Parathyroid adenoma (tissue), 2 donors: ENCODE results near the gene ADAMTSL1.
A peak's percentile ranks its signal among the peaks of the same experiment; 100 is the strongest.

Experiments used
- H2AFZ ChIP-seq: fragments of 300-600 bp; sonication (generic); one replicate; pipeline ENCODE4 v1.7.0; 2017; ENCODE audit warnings: antibody characterized with exemption, mild to moderate bottlenecking
- H3K27ac ChIP-seq: fragments of 300-600 bp; sonication (generic); one replicate; pipeline ENCODE4 v1.7.0; 2017
- H3K27me3 ChIP-seq: fragments of 300-600 bp; sonication (generic); one replicate; pipeline ENCODE4 v1.7.0; 2017; ENCODE audit warnings: low read length; ENCODE audit not compliant: control insufficient read depth, insufficient read depth
- H3K36me3 ChIP-seq: fragments of 300-600 bp; sonication (generic); one replicate; pipeline ENCODE4 v1.7.0; 2017; ENCODE audit warnings: low read length; ENCODE audit not compliant: control insufficient read depth, insufficient read depth
- H3K4me1 ChIP-seq: fragments of 300-600 bp; sonication (generic); one replicate; pipeline ENCODE4 v1.7.0; 2017; ENCODE audit warnings: control low read depth
- H3K4me2 ChIP-seq: fragments of 300-600 bp; sonication (generic); one replicate; pipeline ENCODE4 v1.7.0; 2017; ENCODE audit warnings: low read length
- H3K4me3 ChIP-seq: fragments of 300-600 bp; sonication (generic); one replicate; pipeline ENCODE4 v1.7.0; 2017; ENCODE audit warnings: low read depth, low read length
- H3K79me2 ChIP-seq: fragments of 300-600 bp; sonication (generic); one replicate; pipeline ENCODE4 v1.7.0; 2017; ENCODE audit warnings: control low read depth
- H3K9ac ChIP-seq: fragments of 300-600 bp; sonication (generic); one replicate; pipeline ENCODE4 v1.7.0; 2017; ENCODE audit warnings: mild to moderate bottlenecking
- H3K9me3 ChIP-seq: fragments of 300-600 bp; sonication (generic); one replicate; pipeline ENCODE4 v1.7.0; 2017; ENCODE audit warnings: low read length; ENCODE audit not compliant: control insufficient read depth
- CTCF ChIP-seq: fragments of 300-600 bp; sonication (generic); IDR thresholded peaks from one replicate; pipeline ENCODE4 v1.7.0; 2017; ENCODE audit warnings: antibody characterized with exemption, mild to moderate bottlenecking
- donor health status: primary hyperparathyroidism.

ADAMTSL1 gene

GRCh38 chr9:18703151-18703900 lies 229.4 kb downstream of the ADAMTSL1 start:
- H3K9ac ChIP-seq = no peak overlapping the region
- no peak overlapping the region for H2AFZ ChIP-seq
- no peak overlapping the region for H3K27ac ChIP-seq
- H3K4me1 ChIP-seq = peaks cover 10% of the 10 kb centered on the region
- no peaks in the 10 kb centered on the region for H3K79me2 ChIP-seq
- H3K4me2 ChIP-seq = no peak overlapping the region
- TF ChIP-seq CTCF = no peak
- no peaks in the 10 kb centered on the region for H3K36me3 ChIP-seq
- H3K27me3 ChIP-seq = no peaks in the 10 kb centered on the region
- no peaks in the 10 kb centered on the region for H3K9me3 ChIP-seq
- H3K4me3 ChIP-seq = no peak overlapping the region

- no peak overlapping the region for H3K9ac ChIP-seq
- no peak overlapping the region for H3K4me3 ChIP-seq
- H3K9me3 ChIP-seq = no peaks in the 10 kb centered on the region
- no peak overlapping the region for H2AFZ ChIP-seq
- H3K36me3 ChIP-seq = no peaks in the 10 kb centered on the region
- H3K27me3 ChIP-seq = no peaks in the 10 kb centered on the region
- no peaks in the 10 kb centered on the region for H3K79me2 ChIP-seq
- H3K4me1 ChIP-seq = peaks cover 10% of the 10 kb centered on the region
- TF ChIP-seq CTCF = no peak
- H3K4me2 ChIP-seq = no peak overlapping the region
- no peak overlapping the region for H3K27ac ChIP-seq
Observed at GRCh38 chr9:18703901-18704379, 230.0 kb downstream of the ADAMTSL1 start.

- no peaks in the 10 kb centered on the region for H3K36me3 ChIP-seq
- H3K4me1 ChIP-seq = peaks cover 10% of the 10 kb centered on the region
- H2AFZ ChIP-seq = peak overlapping the region; percentile 50
- H3K27me3 ChIP-seq = no peaks in the 10 kb centered on the region
- TF ChIP-seq CTCF = no peak
- H3K79me2 ChIP-seq = no peaks in the 10 kb centered on the region
- H3K4me3 ChIP-seq = no peak overlapping the region
- no peaks in the 10 kb centered on the region for H3K9me3 ChIP-seq
- H3K27ac ChIP-seq = no peak overlapping the region
- H3K9ac ChIP-seq = no peak overlapping the region
- no peak overlapping the region for H3K4me2 ChIP-seq
Observed at GRCh38 chr9:18705796-18706392, 231.9 kb downstream of the ADAMTSL1 start.

GRCh38 chr9:18706648-18707047 lies 232.7 kb downstream of the ADAMTSL1 start:
- peaks cover 10% of the 10 kb centered on the region for H3K4me1 ChIP-seq
- H3K4me3 ChIP-seq = no peak overlapping the region
- H3K27me3 ChIP-seq = no peaks in the 10 kb centered on the region
- no peak for TF ChIP-seq CTCF
- no peak overlapping the region for H3K9ac ChIP-seq
- H3K36me3 ChIP-seq = no peaks in the 10 kb centered on the region
- H3K4me2 ChIP-seq = no peak overlapping the region
- no peaks in the 10 kb centered on the region for H3K9me3 ChIP-seq
- peak overlapping the region; percentile 62 for H2AFZ ChIP-seq
- no peaks in the 10 kb centered on the region for H3K79me2 ChIP-seq
- peak overlapping the region; percentile 62 for H3K27ac ChIP-seq
